NB4 (cell line): ENCODE measurements around the gene GALNTL6.
"Not testable (repeated sequence)": the region's sequence is repeated elsewhere in the genome, so short reads cannot be mapped to it uniquely, and the experiment has no call there.

Experiments
- DNase-seq: peaks from one replicate; pipeline ENCODE4 v3.0.0; 2010; ENCODE audit warnings: low read depth
- H3K4me3 ChIP-seq: one replicate; pipeline ENCODE4 v1.5.1; 2011; ENCODE audit warnings: mild to moderate bottlenecking, low read depth, low read length, moderate library complexity
- CTCF ChIP-seq: IDR thresholded peaks from one replicate; pipeline ENCODE4 v1.5.1; 2012; ENCODE audit warnings: low read depth, low read length
- MAX ChIP-seq: IDR thresholded peaks from 2 replicates; pipeline ENCODE4 v1.6.1; 2011; ENCODE audit warnings: low read depth, low read length
- MYC ChIP-seq: IDR thresholded peaks from 2 replicates; pipeline ENCODE4 v1.6.1; 2011; ENCODE audit warnings: low read depth, low read length
- POLR2A ChIP-seq: IDR thresholded peaks from 2 replicates; pipeline ENCODE4 v1.6.1; 2011; ENCODE audit warnings: mild to moderate bottlenecking; ENCODE audit not compliant: insufficient read length; ENCODE audit errors: extremely low read depth

The GALNTL6 gene

GRCh38 chr4:172791841-172792240 lies 978.6 kb downstream of the GALNTL6 start:
- TF ChIP-seq MYC: no peak
- H3K4me3 ChIP-seq: no peak overlapping the region
- DNase-seq: no peak

GRCh38 chr4:172793565-172794306 lies 980.5 kb downstream of the GALNTL6 start:
- no peak overlapping the region for H3K4me3 ChIP-seq
- no peak for TF ChIP-seq MAX
- no peak for TF ChIP-seq CTCF
- no peak for TF ChIP-seq MYC
- TF ChIP-seq POLR2A: no peak
- DNase-seq: no peak

GRCh38 chr4:172794307-172794703 lies 981.1 kb downstream of the GALNTL6 start:
- H3K4me3 ChIP-seq: no peak overlapping the region
- TF ChIP-seq MAX: no peak
- no peak for TF ChIP-seq MYC
- no peak for TF ChIP-seq CTCF
- no peak for TF ChIP-seq POLR2A
- DNase-seq: no peak

- not testable (repeated sequence) for H3K4me3 ChIP-seq, DNase-seq
Observed at GRCh38 chr4:172797281-172797680, 984.1 kb downstream of the GALNTL6 start.

GRCh38 chr4:172802032-172802431 lies 988.8 kb downstream of the GALNTL6 start:
- DNase-seq: no peak
- TF ChIP-seq MYC (no peak), POLR2A (no peak), CTCF (no peak), MAX (no peak)

GRCh38 chr4:172806841-172807240 lies 993.6 kb downstream of the GALNTL6 start:
- no peak overlapping the region for H3K4me3 ChIP-seq
- no peak for TF ChIP-seq CTCF
- TF ChIP-seq MAX: no peak
- no peak for TF ChIP-seq MYC
- TF ChIP-seq POLR2A: no peak
- DNase-seq: no peak

More at GRCh38 chr4:172802032-172802431, 988.8 kb downstream of the GALNTL6 start:
- H3K4me3 ChIP-seq: no peak overlapping the region

- no peak overlapping the region for H3K4me3 ChIP-seq
- DNase-seq: no peak
- TF ChIP-seq MYC (no peak), CTCF (no peak), POLR2A (no peak)
Observed at GRCh38 chr4:172808196-172808595, 995.0 kb downstream of the GALNTL6 start.
